Peyer's patch (tissue), 4 donors: Measurements from ENCODE around the gene MED8.

Source experiments
- CTCF ChIP-seq, 6 experiments: fragments of 450-650 bp in 4 of 6; fragments of 200-600 bp in 2 of 6; sonication (generic) in 1 of 6; IDR thresholded peaks; one replicate each; pipeline ENCODE4 v1.5.1; 2017 to 2019; ENCODE audit warnings: antibody characterized with exemption in 6 of 6, mild to moderate bottlenecking in 3 of 6, moderate library complexity in 1 of 6
- POLR2A ChIP-seq, 2 donors: fragments of 450-650 bp; IDR thresholded peaks; one replicate each; pipeline ENCODE4 v1.5.1; 2017; ENCODE audit warnings: antibody characterized with exemption in 2 of 2, mild to moderate bottlenecking in 2 of 2, moderate library complexity in 2 of 2

GRCh38 chr1:43358121-43358745, 31.4 kb downstream of the MED8 start:
- TF ChIP-seq CTCF (IDR thresholded peaks at IDR 0.05) (peak in 4 of 6 experiments; percentile 25 to 64 (median 58)), POLR2A (IDR thresholded peaks at IDR 0.05) (peak; percentile 46 to 73)
